Smooth muscle cell (in vitro differentiated cells): Measurements from ENCODE around the gene PERP. TPM values are rescaled to one million over a fixed set of nuclear protein-coding genes. Genes with fewer than 3 reads are reported as not detected.

Experiments
- DNase-seq: peaks from one replicate; lab custom pipeline; 2025; ENCODE audit not compliant: unreplicated experiment; lab: John Stamatoyannopoulos, UW
- H2AFZ ChIP-seq: fragments of 200-600 bp; sonication (generic); 2 replicates; pipeline ENCODE4 v1.6.0; 2016; ENCODE audit warnings: antibody characterized with exemption, low read depth, mild to moderate bottlenecking
- H3F3A ChIP-seq: fragments of 200-600 bp; sonication (generic); 2 replicates; pipeline ENCODE4 v1.6.0; 2017; ENCODE audit warnings: antibody characterized with exemption, low read depth
- H3K27ac ChIP-seq: fragments of 200-600 bp; sonication (generic); 2 replicates; pipeline ENCODE4 v1.5.1; 2016; ENCODE audit warnings: low read depth, mild to moderate bottlenecking
- H3K27me3 ChIP-seq: fragments of 200-600 bp; sonication (generic); 2 replicates; pipeline ENCODE4 v1.6.1; 2016; ENCODE audit warnings: low read depth, mild to moderate bottlenecking
- H3K36me3 ChIP-seq: fragments of 200-600 bp; sonication (generic); 2 replicates; pipeline ENCODE4 v1.5.1; 2016; ENCODE audit warnings: low read depth
- H3K4me1 ChIP-seq: fragments of 200-600 bp; sonication (generic); 2 replicates; pipeline ENCODE4 v1.5.1; 2016; ENCODE audit warnings: low read depth
- H3K4me2 ChIP-seq: fragments of 200-600 bp; sonication (generic); 2 replicates; pipeline ENCODE4 v1.6.0; 2016; ENCODE audit warnings: mild to moderate bottlenecking
- H3K4me3 ChIP-seq: fragments of 200-600 bp; sonication (generic); 2 replicates; pipeline ENCODE4 v1.5.1; 2016; ENCODE audit warnings: mild to moderate bottlenecking
- H3K79me2 ChIP-seq: fragments of 200-600 bp; sonication (generic); 2 replicates; pipeline ENCODE4 v1.6.0; 2016; ENCODE audit warnings: low read depth, mild to moderate bottlenecking
- H3K9ac ChIP-seq: fragments of 200-600 bp; sonication (generic); 2 replicates; pipeline ENCODE4 v1.6.0; 2016; ENCODE audit warnings: low read depth
- H3K9me3 ChIP-seq: fragments of 200-600 bp; sonication (generic); replicated peaks from 2 replicates; pipeline ENCODE4 v1.5.1; 2016; ENCODE audit warnings: low read depth
- H4K20me1 ChIP-seq: fragments of 200-600 bp; sonication (generic); 2 replicates; pipeline ENCODE4 v1.6.0; 2016; ENCODE audit warnings: low read depth
- WGBS: methylation state at CpG from one replicate; pipeline ENCODE4 v1.1.7; 2016; ENCODE audit warnings: low lambda C conversion rate; 5-methylcytosine and 5-hydroxymethylcytosine counted together
- polyA plus RNA-seq: library from polyadenylated mRNA; unstranded; fragments of >200 nt; fragmentation: Nextera tagmentation; extraction: Ambion mirVana; gene quantifications from 2 replicates; pipeline ENCODE4 v1.2.1, GENCODE V29; 2016
- total RNA-seq: library from RNA; depleted of rRNA; stranded (reverse); fragments of >200 nt; gene quantifications from 2 replicates; pipeline ENCODE4 v1.2.3, GENCODE V29; 2014
- TF ChIP-seq, protein P1 (sequence below): fragments of 200-600 bp; sonication (generic); IDR thresholded peaks from 2 replicates; pipeline ENCODE4 v1.5.1; 2017; ENCODE audit warnings: borderline replicate concordance, mild to moderate bottlenecking, antibody characterized with exemption; ENCODE audit not compliant: insufficient read depth, poor library complexity, severe bottlenecking

PERP gene
- total and polyA plus RNA-seq, 2 experiments from 2014 or later, result 70.9 to 237 TPM

DNA sequence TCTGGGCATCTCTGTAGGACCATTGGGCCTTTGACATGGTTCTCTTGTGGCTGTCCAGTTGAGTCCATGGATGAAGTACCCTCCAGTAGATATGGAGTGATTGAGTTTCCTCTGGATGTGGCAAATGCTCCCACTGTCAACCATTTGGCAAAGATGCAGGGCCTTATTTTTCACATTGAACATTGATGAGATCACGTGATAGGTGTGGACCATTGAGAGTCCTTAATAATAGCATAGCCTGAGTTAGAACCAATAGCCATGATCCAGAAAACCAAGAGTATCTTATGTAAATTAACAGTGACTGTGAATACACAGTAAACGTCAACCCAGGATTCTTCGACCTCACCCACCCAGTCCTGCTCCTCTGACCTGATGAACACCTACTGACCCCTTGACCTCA, 3.0 kb upstream of the PERP start:
- DNase-seq, result no peak
- Histone ChIP-seq H3K9ac (no peak overlapping the region), H3K4me3 (no peak overlapping the region), H3K9me3 (no peaks in the 10 kb centered on the region), H3K79me2 (peaks cover 13% of the 10 kb centered on the region), H3K36me3 (no peaks in the 10 kb centered on the region), H3K4me2 (no peak overlapping the region), H3F3A (peaks cover 4% of the 10 kb centered on the region), H3K27ac (no peak overlapping the region), H4K20me1 (no peaks in the 10 kb centered on the region), H2AFZ (no peak overlapping the region), H3K27me3 (peaks cover 15% of the 10 kb centered on the region), H3K4me1 (peaks cover 6% of the 10 kb centered on the region)
- 85% methylated on average over 3 of the region's 3 CpGs for WGBS
- TF ChIP-seq, protein P1, sequence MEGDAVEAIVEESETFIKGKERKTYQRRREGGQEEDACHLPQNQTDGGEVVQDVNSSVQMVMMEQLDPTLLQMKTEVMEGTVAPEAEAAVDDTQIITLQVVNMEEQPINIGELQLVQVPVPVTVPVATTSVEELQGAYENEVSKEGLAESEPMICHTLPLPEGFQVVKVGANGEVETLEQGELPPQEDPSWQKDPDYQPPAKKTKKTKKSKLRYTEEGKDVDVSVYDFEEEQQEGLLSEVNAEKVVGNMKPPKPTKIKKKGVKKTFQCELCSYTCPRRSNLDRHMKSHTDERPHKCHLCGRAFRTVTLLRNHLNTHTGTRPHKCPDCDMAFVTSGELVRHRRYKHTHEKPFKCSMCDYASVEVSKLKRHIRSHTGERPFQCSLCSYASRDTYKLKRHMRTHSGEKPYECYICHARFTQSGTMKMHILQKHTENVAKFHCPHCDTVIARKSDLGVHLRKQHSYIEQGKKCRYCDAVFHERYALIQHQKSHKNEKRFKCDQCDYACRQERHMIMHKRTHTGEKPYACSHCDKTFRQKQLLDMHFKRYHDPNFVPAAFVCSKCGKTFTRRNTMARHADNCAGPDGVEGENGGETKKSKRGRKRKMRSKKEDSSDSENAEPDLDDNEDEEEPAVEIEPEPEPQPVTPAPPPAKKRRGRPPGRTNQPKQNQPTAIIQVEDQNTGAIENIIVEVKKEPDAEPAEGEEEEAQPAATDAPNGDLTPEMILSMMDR, result no peak

DNA sequence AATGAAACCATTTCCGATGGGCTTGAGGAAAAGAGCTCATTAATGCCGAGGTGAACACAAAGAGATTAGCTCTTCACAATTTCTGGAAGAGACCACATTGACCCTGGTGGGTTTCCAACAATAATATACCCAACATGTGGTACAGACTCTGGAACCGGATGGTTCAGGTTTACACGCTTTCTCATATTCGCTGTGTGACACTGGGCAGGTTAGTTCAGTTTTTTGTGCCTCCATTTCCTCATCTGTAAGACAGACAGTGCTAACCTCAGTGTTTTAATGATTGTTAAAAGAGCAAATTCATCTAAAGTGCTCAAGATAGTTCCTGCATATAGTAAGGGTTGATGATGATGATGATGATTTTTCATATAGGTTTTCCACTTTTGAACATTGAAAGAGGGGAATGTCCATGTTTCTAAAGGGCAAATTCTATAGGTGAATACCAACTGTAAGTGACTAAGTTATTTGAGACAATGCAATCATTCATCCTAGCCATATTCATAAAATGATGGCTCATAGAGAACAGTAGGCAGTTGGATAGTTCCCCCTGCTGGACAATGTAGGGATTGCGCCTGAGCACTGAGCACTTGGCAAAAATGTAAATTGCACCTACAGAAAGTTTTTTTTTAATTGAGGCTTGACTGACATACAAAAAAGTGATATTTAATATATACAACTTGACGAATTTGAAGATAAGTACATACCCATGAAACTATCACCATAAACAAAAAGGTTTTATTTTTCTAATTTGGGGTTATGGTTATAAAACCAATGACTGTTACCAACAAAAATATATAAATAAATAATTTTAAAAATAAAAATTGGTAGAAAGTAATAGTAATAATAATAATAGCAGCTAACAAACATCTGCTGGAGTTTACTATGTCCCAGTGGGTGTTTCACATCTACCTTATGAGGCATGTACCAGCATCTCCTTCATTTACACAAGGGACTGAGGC, 2.1 kb upstream of the PERP start:
- H2AFZ ChIP-seq, result no peak overlapping the region
- peak; percentile 19 for DNase-seq
- peaks cover 4% of the 10 kb centered on the region for H3F3A ChIP-seq
- H3K79me2 ChIP-seq, result peaks cover 22% of the 10 kb centered on the region
- peaks cover 15% of the 10 kb centered on the region for H3K4me1 ChIP-seq
- H3K9ac ChIP-seq, result no peak overlapping the region
- no peaks in the 10 kb centered on the region for H3K36me3 ChIP-seq
- peak overlapping the region; percentile 84 for H3K27ac ChIP-seq
- TF ChIP-seq, protein P1, result peak; percentile 96
- H3K9me3 ChIP-seq, result no peaks in the 10 kb centered on the region
- 52% methylated on average over 7 of the region's 7 CpGs for WGBS
- no peak overlapping the region for H3K4me2 ChIP-seq
- H3K4me3 ChIP-seq, result no peak overlapping the region
- peaks cover 11% of the 10 kb centered on the region for H3K27me3 ChIP-seq
- H4K20me1 ChIP-seq, result no peaks in the 10 kb centered on the region

DNA sequence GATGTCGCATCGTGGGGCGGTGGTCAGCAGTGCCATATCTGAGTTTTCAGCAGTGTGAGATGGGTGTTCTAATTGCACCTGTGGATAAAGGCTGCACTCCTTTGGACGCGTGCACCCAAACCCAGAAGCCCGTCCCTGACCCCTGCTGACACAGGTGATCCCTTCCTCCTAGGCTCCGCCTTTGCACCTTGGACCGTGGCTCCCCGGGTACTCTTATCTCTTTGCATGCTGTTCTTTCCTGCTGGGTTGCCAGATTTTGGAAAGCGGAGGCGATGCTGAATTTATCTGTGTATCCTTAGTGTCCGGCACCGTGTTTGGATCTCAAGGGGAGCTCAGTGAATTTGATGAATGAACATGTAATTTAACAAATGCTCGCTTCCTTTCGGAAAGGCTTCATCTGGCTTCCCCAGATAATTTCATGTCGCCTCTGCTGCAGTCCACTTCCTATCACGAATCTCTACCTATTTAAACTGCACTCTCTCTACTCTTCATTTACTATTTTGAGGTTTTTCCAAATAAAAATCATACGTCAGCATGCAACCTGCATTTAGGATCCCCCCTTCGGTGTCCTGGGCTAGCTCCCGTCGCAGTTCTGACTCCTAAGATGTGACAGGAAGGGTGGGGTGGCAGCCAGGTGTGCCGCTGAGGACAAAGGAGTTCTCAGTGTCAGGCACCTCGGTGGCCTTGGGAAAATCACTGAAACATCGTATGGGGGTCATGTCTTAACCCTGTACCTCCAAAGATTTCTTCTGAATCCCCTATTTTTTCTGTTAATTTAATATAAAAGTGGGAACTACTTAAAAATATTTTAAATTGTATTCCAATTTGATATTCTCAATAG, 753 bp upstream of the PERP start:
- Histone ChIP-seq H3K4me1 (peaks cover 24% of the 10 kb centered on the region), H3K4me2 (peak overlapping the region; percentile 85), H4K20me1 (no peaks in the 10 kb centered on the region), H3K4me3 (peak overlapping the region; percentile 81), H3K27me3 (peaks cover 11% of the 10 kb centered on the region), H3K79me2 (peaks cover 33% of the 10 kb centered on the region), H3K9ac (peak overlapping the region; percentile 77), H3K36me3 (no peaks in the 10 kb centered on the region), H3K9me3 (no peaks in the 10 kb centered on the region), H3K27ac (peak overlapping the region; percentile 84), H3F3A (peaks cover 4% of the 10 kb centered on the region), H2AFZ (peak overlapping the region; percentile 41)
- 7% methylated on average over 24 of the region's 24 CpGs for WGBS
- DNase-seq, result no peak
- TF ChIP-seq, protein P1, result no peak
